ENCODE data around the gene MUC20. TPM values are rescaled to one million over a fixed set of nuclear protein-coding genes. Genes with fewer than 3 reads are reported as not detected.
"Not testable (repeated sequence)": the region's sequence is repeated elsewhere in the genome, so short reads cannot be mapped to it uniquely, and the experiment has no call there.

Gene MUC20
- total RNA-seq, 2 donors from 2014 or later: 110 to 115 TPM

DNA sequence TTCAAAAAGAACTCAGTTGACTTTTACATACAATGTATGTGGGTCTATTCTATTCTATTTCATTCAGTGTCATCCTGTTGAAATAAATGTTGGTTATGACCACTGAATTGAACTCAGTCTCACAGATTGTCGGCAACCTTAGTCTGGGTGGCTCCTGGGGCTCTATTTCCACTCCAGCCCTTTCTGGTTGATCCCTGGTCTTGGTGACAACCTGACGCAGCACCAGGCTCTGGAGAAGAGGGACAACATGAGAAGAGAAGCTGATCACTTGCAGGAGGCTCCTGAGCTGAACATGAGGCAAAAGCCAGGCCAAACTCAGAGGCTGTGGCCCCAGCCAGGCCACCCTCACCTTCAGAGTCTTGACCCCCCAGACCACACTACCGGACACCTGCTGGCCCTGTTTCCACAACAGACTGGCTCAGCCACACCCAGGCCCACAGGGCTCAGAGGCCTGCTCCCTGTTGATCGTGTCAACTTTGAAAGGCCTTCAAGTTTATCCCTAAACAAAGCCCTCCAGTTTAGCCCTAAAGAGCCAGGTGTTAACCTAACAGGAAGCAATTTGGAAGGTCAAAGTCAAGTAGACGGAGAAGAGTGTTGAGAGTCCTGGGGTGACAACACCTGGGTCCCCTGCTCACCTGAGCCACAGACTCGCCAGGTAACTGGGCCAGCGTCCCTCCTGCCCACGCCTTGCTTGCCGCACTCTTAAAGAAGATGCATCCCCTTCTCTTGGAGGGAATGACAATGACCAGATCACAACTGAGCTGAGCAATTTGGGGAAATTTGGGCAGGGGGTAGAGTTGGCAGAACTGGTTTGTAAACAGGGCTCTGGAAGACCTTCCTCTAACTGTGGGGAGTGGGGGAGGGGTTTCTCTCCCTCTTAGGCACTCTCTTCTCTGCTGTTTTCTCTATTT, 15.4 kb upstream of the MUC20 start:
- ATAC-seq: peak; percentile 39
- no peak for DNase-seq
- intact Hi-C loops (cut with DNase I, micrococcal nuclease): no loop called here

GRCh38 chr3:195708061-195708460, 12.7 kb upstream of the MUC20 start:
- ATAC-seq (no peak), DNase-seq (no peak)
- intact Hi-C loops (cut with DNase I, micrococcal nuclease): no loop called here

DNA sequence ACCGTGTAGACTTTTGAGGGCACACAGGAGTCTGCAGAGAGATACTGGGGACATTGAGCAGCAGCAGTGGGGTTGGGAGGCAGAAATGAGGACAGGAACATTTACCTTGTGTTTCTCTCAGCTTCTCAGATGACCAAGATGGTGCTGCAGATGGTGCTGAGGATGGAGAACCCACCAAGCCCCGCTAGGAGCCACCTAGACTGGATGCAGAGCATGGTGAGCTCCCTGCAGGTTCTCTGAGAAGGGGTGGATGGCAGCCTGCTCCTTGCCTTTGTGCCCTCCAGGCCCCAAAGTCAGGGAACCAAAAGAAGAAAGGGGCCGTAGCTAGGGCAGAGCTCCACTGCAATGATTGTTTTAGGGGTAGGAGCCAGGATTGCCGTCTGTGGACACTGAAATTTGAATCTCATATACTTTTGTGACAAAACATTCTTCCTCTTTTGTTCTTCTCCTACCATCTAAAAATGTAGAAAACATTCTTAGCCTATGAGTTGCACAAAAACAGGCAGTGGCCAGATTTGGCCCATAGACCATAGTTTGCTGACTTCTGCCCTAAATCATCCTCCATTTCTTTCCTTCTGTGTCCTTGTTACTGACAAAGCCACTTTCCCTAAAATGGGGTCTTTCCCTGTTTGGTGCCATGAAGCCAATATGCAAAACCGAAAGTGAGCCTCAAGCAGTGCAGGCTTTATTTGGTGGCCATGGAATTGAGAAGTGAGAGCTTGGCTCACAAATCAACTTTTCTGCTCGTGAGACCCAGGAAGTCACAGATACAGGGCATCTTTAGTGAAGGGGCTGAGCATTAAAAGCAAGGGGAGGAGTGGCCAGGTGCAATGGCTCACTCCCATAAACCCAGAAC, 11.9 kb upstream of the MUC20 start:
- DNase-seq: no peak

GRCh38 chr3:195709676-195710085, 11.1 kb upstream of the MUC20 start:
- DNase-seq: no peak
- ATAC-seq: no peak
- intact Hi-C loops (cut with DNase I, micrococcal nuclease): no loop called here

More for the DNA sequence above, 11.9 kb upstream of the MUC20 start:
- intact Hi-C loops (cut with DNase I, micrococcal nuclease): no loop called here
- ATAC-seq: peak; percentile 2

GRCh38 chr3:195710126-195710905, 10.5 kb upstream of the MUC20 start:
- DNase-seq; ATAC-seq; intact Hi-C loops (cut with DNase I, micrococcal nuclease): not testable (repeated sequence)

DNA sequence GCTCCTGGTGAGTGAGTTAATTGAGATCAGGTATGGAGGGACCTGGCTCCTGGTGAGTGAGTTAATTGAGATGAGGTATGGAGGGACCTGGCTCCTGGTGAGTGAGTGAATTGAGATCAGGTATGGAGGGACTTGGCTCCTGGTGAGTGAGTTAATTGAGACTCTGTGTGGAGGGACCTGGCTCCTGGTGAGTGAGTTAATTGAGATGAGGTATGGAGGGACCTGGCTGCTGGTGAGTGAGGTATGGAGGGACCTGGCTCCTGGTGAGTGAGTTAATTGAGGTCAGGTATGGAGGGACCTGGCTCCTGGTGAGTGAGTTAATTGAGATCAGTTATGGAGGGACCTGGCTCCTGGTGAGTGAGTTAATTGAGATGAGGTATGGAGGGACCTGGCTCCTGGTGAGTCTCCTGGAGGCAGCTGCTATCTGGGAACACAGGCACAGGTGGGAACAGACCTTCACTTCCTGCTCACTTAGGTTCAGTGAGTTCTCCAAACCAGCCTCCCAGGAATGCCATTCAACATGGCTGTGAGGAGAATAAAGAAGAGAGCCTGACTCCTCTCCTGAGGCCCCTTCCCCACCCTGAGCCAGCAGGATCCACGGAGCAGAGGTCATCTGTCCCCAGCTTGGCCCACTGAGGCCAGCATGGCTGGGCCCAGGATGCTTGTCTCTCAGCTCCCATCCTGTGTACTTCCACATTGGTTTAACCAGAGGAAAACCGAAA, 9.5 kb upstream of the MUC20 start:
- DNase-seq; intact Hi-C loops (cut with DNase I, micrococcal nuclease); ATAC-seq: not testable (repeated sequence)

- ATAC-seq (no peak), DNase-seq (no peak)
- intact Hi-C loops (cut with DNase I, micrococcal nuclease): no loop called here
These were observed 8.8 kb upstream of the MUC20 start for GRCh38 chr3:195711813-195712534.

- intact Hi-C loops (cut with DNase I, micrococcal nuclease); ATAC-seq; DNase-seq: not testable (repeated sequence)
These were observed 8.3 kb upstream of the MUC20 start for GRCh38 chr3:195712535-195712910.

GRCh38 chr3:195713150-195713549, 7.6 kb upstream of the MUC20 start:
- ATAC-seq; intact Hi-C loops (cut with DNase I, micrococcal nuclease); DNase-seq: not testable (repeated sequence)

DNA sequence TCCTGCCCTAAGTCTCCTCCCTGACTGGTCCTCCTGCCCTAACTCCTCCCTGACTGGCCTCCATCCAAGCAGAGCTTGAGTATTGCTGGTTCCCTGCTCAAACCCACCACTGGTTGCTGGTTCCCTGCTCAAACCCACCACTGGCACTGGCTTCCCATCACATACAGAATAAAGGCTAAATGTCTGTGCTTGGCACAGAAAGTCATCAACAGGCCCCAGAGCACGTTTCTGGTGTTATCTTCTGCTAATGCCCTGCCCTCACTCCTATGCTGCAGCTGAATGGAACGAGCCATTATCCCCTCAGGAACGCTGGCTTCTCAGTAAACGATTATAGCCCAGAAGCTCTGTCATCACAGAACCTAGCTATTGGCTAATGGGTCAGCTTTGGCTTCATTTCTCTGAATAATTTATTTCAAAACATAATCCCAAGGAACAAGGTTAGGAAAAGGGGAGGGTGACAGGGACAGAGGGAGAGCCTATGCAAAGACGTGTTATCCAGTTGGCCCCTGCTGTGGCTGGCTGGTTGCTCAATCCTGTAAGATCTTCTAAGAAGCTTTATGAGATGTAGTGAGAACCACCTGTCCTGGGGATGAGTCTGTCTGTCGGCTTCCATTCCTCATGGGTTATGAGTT, 6.3 kb upstream of the MUC20 start:
- ATAC-seq (no peak), DNase-seq (no peak)
- intact Hi-C loops (cut with DNase I, micrococcal nuclease): no loop called here

- intact Hi-C loops (cut with DNase I, micrococcal nuclease): no loop called here
- ATAC-seq (no peak), DNase-seq (no peak)
These were observed 5.6 kb upstream of the MUC20 start for GRCh38 chr3:195715134-195715533.

DNA sequence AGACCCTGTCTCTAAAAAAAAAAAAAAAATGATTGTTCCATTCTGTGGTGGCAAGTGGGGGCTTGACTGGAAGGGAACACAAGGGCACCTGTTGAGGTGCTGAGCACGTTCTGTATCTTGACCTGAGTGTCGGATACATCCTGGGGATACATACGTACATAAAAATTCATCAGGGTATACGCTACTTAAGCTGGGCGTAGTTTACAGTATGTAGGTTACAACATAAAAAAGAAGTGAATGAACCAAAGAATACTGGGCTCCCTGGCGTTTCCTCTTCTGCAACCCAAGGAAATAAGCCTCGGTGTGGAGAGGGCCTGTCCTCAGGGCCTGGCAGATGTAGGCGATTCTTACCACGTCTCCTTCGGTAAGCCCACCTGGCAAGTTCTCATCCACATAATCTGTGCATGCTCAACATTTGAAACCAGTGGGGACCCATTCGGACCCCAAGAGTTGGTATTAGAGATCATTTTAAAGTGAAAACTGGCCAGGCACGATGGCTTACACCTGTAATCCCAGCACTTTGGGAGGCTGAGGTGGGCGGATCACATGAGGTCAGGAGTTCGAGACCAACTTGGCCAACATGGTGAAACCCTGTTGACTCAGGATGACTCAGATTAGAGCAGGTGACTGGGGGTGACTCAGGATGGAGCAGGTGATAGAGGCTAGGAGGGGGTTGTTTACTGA, 5.1 kb upstream of the MUC20 start:
- peak; percentile 35 for ATAC-seq
- DNase-seq: peak in 1 of 2 donors; percentile 73
- intact Hi-C loops (cut with DNase I, micrococcal nuclease): no loop called here

GRCh38 chr3:195717416-195717815, 3.4 kb upstream of the MUC20 start:
- intact Hi-C loops (cut with DNase I, micrococcal nuclease): no loop called here
- no peak for ATAC-seq
- DNase-seq: no peak

DNA sequence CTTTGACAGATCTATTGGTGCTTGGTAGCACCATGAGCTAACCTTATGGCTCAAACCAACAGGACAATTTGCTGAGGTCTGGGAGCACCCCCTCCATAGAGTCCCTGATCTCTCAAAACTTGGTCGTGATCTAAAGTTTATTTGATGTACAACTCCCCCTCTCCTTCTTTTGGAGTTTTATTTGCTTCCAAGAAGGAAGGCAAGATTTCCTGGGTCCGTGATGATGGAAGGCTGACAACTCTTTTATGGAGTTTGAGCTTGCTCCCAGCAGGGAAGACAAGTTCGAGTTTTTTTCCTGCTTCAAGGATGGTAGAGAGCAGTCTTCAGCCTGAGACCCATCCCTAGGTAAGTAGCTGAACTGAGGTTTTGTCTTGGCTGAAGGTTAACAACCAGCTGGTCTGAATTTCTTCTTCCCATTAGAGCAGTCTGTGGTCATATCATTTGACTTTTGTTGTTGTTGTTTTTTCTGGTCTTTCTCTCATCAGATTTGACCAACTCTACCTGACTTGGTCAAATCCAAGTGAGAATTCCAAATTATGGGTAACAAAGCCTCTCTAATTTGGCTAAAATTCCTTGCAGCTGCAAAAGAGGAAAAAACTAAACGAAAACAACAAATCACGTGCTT, 2.8 kb upstream of the MUC20 start:
- DNase-seq (no peak), ATAC-seq (no peak)
- intact Hi-C loops (cut with DNase I, micrococcal nuclease): no loop called here

DNA sequence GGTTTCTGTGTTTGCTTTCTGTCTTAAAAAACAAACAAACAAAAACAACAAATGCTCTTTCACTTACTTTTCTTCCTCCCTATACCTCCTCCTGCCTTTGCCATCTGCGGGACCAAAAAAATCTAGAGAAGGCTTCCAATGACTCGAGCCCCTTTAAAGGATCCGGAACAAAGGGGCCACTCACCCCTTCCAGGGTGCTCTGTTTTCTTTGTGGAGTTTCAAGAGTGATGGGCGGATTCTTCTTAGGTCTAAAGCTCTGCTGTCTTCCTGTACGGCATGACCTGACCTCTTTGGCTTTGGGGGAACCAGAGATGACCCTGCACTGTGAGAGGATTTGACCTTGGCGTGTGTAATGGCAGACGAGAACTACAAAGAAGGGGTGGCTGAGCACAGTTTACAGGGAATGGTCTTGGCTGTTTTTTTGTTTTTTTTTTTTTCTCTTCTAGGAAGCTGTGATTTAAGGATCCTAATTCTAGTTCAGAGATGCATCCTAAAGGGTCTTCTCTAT, 2.2 kb upstream of the MUC20 start:
- DNase-seq (no peak), ATAC-seq (no peak)
- intact Hi-C loops (cut with DNase I, micrococcal nuclease): no loop called here
